ENCODE data around the gene CARHSP1.

GRCh38 chr16:8854298-8854948 is 14.4 kb downstream of the CARHSP1 start:
- TF ChIP-seq, protein P1, sequence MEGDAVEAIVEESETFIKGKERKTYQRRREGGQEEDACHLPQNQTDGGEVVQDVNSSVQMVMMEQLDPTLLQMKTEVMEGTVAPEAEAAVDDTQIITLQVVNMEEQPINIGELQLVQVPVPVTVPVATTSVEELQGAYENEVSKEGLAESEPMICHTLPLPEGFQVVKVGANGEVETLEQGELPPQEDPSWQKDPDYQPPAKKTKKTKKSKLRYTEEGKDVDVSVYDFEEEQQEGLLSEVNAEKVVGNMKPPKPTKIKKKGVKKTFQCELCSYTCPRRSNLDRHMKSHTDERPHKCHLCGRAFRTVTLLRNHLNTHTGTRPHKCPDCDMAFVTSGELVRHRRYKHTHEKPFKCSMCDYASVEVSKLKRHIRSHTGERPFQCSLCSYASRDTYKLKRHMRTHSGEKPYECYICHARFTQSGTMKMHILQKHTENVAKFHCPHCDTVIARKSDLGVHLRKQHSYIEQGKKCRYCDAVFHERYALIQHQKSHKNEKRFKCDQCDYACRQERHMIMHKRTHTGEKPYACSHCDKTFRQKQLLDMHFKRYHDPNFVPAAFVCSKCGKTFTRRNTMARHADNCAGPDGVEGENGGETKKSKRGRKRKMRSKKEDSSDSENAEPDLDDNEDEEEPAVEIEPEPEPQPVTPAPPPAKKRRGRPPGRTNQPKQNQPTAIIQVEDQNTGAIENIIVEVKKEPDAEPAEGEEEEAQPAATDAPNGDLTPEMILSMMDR (conservative IDR thresholded peaks at IDR 0.05; ENCODE audit: low read depth, low read length) = no peak
- no peak for TF ChIP-seq POLR2A (IDR thresholded peaks at IDR 0.05; ENCODE audit: low read depth, low read length)
- no peak for TF ChIP-seq MAFK (IDR thresholded peaks at IDR 0.05; ENCODE audit: low read depth, low read length)
- TF ChIP-seq, protein P2, sequence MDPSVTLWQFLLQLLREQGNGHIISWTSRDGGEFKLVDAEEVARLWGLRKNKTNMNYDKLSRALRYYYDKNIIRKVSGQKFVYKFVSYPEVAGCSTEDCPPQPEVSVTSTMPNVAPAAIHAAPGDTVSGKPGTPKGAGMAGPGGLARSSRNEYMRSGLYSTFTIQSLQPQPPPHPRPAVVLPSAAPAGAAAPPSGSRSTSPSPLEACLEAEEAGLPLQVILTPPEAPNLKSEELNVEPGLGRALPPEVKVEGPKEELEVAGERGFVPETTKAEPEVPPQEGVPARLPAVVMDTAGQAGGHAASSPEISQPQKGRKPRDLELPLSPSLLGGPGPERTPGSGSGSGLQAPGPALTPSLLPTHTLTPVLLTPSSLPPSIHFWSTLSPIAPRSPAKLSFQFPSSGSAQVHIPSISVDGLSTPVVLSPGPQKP (IDR thresholded peaks at IDR 0.05; ENCODE audit: borderline replicate concordance, low read depth, low read length) = no peak
- no peak for TF ChIP-seq MXI1 (IDR thresholded peaks at IDR 0.05; ENCODE audit: borderline replicate concordance, low read depth, low read length)
- TF ChIP-seq, protein P3, sequence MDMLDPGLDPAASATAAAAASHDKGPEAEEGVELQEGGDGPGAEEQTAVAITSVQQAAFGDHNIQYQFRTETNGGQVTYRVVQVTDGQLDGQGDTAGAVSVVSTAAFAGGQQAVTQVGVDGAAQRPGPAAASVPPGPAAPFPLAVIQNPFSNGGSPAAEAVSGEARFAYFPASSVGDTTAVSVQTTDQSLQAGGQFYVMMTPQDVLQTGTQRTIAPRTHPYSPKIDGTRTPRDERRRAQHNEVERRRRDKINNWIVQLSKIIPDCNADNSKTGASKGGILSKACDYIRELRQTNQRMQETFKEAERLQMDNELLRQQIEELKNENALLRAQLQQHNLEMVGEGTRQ (IDR thresholded peaks at IDR 0.05; ENCODE audit: low read depth, low read length) = no peak
- TF ChIP-seq RAD21 (IDR thresholded peaks at IDR 0.05; ENCODE audit: low read length) = no peak
- no peak for TF ChIP-seq SMC3 (IDR thresholded peaks at IDR 0.05; ENCODE audit: low read depth, low read length)
- TF ChIP-seq CEBPB (IDR thresholded peaks at IDR 0.05; ENCODE audit: low read depth, low read length) = no peak
- no peak for TF ChIP-seq FOS (IDR thresholded peaks at IDR 0.05; ENCODE audit: low read depth, low read length)
- no peak for TF ChIP-seq RFX5 (IDR thresholded peaks at IDR 0.05; ENCODE audit: low read depth, low read length)
